HG02623 (cell line): ENCODE measurements around the gene GGT6.

ENCODE experiments used
- ATAC-seq: cut with Tn5 transposase; IDR thresholded peaks from one replicate; pipeline ENCODE4 v1.9.1; 2021; ENCODE audit warnings: moderate library complexity; ENCODE audit not compliant: unreplicated experiment

The GGT6 gene

DNA sequence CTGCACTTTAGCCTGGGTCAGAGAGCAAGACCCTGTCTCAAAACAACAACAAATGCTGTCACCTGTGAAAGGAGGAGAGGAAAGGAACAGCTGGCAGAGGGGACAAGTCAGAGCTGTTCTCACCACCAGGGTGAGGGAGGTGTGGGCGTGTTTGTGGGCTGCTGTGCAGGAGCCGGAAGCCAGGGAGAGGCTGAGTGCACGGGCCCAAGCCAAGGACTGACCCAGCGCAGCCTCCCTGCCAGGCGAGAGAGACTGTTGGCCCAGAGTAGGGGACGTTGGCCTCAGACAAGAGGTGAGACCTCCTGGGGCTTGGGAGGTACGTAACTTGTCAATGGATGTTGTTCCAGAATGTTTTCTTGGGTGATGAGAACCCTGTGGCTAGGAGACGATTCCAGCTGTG lies 51.0 kb downstream of the GGT6 start:
- no peak for ATAC-seq

DNA sequence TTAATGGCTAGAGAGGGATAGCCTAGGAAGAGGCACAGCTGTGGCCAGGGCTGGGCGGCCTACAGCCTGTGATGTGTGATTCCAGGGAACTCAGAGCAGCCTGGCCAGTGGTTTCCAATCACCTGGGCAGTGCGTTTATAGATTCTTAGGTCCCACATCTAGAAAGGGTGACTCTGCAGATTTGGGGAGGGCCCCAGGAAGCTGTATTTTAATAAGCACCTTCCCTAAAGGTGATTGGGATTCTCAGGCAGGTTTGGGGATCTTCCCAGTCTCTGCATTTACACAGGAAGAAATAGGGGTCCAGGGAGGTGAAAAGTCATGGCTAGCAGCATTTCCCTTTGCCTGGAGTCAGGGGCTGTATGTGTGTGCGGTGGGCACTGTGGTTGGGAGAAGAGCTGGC lies 52.2 kb downstream of the GGT6 start:
- no peak for ATAC-seq

- no peak for ATAC-seq
These were observed 52.8 kb downstream of the GGT6 start for GRCh38 chr17:4507361-4508111.
